NCI-H187 treated with DMSO at 0.1 percent for 48 hours (cell line): ENCODE data around the gene ZMIZ1.
"Not testable (repeated sequence)": the region's sequence is repeated elsewhere in the genome, so short reads cannot be mapped to it uniquely, and the experiment has no call there.

Experiments
- DNase-seq: peaks from one replicate; lab custom pipeline; 2025; lab: John Stamatoyannopoulos, UW

Gene ZMIZ1

DNA sequence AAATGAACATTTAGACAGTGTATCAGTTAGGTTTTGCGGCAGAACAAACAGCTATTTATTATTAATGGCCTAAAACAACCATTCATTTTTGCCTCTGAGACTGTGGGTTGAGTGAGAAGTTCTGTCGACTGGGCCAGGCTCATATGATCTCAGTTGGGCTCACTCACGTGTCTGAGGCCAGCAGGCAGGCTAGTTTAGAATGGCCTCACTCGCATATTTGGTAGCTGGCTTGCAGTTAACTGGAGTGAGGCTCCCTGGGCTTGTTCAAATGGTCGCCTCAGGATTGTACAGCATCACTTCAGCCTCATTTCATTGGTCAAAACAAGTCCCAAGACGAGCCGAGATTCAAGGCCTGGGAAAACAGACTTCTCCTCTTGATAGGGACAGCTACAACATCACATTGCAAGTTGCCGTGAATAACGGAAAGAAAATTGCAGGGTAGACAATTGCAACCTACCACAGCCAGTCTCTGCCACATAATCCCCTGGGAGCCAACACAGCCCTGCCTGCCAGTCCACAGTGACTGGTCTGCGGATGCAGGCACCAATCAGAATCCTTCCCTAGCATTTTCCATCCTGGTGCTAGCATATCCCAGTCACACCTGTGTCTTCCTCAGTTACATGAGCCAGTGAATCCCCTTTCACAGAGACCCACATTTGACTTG is 255.4 kb downstream of the ZMIZ1 start:
- DNase-seq = no peak

DNA sequence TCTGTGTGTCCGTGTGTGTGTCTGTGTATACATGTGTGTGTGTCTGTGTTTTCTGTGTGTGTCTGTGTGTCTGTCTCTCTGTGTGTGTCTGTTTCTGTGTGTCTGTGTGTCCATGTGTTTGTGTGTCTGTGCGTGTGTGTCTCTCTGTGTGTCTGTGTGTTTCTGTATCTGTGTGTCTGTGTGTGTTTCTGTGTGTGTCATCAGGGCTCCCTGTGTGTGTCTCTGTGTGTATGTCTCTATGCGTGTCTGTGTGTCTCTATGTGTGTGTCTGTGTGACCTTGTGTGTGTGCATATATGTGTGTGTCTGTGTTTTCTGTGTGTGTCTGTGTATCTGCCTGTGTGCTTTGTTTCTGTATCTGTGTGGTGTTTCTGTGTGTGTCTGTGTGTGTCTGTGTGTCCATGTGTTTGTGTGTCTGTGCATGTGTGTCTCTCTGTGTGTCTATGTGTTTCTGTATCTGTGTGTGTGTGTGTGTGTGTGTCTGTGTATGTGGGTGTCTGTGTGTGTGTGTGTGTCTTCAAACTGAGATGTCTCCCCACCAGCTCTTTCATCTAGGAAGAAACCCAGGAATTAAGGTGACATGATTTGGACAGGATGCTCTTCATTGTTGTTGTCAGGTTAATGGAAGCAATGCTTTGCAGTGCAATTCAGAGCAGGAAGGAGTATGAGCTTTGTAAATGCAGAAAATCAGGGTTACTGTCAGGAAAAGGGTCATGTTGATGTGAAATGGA is 257.8 kb downstream of the ZMIZ1 start:
- no peak for DNase-seq

- no peak for DNase-seq
These were observed 258.3 kb downstream of the ZMIZ1 start for GRCh38 chr10:79327090-79327457.

GRCh38 chr10:79328147-79328701 is 259.5 kb downstream of the ZMIZ1 start:
- DNase-seq = no peak

DNA sequence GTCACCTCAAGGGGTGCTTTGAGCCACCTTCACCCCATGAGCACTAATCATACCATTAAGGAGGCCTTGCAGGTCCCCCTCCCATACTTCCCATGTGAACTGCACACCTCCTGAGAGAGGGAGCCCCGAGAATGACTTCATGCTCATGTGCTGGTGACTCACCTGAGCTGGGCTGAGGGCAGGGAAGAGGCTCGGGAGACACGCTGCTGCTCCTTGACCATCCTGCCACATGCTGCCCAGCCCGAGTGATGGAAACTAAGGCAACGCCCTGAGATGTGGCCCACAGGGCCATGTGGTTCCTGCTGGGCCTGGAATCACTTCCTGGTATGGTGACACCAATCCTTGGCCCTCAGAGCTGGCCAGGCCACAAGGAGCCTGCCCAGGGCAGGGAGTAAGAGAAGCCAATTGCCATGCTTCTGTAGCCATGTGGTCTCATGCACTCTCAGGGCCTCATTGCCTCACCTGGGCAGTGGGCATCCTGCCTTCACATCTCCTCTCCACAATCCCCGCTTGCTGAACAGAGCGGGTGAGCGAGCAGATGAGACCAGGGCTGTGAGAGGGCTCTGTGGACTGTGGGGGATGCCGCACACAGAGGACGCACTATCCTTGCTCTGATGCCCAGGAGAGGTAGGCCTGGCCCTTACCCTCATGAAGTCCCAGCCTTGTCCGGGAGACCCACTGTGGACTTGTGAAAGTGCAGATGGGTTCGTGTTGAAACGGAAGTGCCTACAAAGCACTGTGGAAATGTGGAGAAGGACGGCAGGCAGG is 260.2 kb downstream of the ZMIZ1 start:
- DNase-seq = no peak

- DNase-seq = no peak
These were observed 260.8 kb downstream of the ZMIZ1 start for GRCh38 chr10:79329529-79329928.

GRCh38 chr10:79331226-79331625 is 262.5 kb downstream of the ZMIZ1 start:
- DNase-seq = no peak

DNA sequence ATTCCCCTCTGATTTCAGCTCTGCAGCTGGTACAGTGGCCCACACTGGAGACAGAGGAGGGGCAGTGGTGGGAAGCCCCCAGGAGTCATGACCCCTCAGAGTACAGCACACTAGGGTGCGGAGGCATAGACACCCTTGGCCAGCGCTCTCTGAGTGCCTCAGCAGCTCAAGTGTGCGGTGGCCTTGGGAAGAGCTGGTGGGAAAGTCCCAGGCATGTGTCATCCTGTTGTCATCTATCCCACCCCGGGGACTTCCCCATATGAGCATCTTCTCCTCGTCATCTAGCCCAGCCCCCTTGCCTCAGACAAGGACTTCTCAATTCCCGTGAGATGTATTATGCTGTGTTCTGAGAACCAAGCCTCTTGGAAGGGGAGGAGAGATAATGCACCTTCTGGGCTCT is 262.9 kb downstream of the ZMIZ1 start:
- no peak for DNase-seq

DNA sequence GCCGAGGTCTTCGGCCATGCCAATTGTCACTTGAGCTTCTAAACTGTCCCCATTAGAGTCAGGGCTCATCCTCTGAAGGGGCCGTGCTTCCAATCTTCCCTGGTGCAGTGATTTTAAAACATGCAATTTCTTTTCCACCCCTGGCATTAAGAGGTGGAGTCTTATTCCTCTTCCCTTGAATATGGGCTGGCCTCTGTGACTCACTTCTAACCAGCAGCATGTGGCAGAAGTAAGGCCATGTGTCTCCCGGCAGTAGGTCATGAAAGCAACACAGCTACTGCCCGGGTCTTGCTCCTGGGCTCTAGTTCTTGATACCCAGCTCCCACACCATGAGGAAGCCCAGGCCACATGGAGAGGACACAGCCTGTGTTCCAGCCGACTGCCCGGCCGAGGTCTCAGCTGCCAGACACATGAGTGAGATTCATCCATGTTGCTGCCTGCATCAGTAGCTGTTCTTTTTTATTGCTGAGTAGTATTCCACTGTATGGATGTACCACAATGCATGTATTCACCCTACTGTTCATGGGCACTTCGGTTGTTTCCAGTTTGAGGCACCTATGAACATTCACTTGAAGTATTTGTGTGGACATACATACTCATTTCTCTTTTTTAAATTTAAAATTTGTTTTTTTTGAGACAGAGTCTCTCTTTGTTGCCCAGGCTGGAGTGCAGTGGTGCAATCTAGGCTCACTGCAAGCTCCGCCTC is 264.0 kb downstream of the ZMIZ1 start:
- DNase-seq = not testable (repeated sequence)

DNA sequence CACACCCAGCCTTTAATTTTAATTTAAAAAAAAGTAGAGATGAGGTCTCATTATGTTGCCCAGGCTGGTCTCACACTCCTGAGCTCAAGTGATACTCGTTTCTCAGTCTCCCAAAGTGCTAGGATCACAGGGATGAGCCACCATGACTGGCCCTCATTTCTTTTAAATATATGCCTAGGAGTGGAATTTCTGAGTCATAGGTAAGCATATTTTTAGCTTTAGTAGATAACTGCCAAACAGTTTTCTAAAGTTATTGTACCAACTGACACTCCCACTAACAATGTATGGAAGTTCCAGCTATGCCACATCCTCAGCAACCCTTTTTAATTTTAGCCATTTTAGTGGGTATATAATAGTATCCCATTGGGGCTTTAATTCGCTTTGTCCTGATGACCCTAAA is 264.7 kb downstream of the ZMIZ1 start:
- DNase-seq = no peak

DNA sequence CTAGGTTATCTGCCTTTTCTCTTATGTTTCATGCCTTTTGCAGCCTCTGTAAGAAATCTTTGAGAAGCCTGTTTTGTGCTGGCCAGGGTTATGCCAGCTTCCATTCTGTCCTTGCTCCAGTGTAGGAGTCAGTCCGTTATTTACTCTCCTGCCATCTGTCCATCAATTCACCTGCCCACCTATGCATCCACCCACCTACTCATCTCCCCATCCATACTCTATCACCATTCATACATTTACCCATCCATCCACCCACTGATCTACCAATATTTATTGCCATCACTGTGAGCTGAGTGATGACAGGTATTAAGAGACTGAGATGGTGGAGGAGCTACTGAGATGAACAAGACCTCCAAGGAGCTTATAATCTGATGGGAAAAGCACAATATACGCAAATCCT is 265.8 kb downstream of the ZMIZ1 start:
- DNase-seq = no peak

DNA sequence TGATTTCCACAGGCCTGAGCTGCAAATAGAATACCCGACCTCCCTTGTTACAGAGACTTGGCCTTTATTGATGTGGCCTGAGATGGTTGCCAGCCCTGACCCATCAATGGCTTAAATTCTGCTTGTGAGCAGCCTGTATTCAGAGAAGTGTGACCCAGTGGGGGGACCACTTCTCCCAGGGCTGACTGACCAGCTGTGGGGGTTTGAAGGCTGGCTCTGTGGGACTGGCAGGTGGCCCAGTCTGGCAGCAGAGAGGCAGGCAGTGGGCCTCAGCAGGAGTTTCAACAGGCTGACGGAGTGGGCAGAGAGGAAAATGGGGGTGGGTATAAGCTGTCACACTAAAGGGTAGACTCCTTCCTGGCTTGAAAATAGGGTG is 266.3 kb downstream of the ZMIZ1 start:
- DNase-seq = no peak

- no peak for DNase-seq
These were observed 266.9 kb downstream of the ZMIZ1 start for GRCh38 chr10:79335470-79336235.

DNA sequence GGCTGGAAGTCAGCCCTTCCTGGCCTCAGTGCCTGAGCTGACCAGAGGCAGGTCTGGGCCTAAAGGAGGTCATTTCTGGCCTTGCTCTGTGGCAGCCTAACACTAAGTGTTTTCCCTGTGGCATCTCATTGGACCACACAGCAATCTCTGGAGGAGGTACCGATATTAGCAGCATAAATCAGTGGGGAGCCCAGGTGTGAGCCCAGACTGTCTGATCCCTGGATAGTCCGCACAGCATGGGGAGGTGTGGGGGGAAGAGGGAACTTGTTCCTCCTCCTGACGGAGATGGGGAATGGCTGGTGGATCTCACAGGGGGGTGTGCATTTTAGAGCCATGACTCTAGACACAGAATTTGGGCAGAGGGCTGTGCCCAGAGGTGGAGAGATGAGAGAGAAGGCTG is 267.5 kb downstream of the ZMIZ1 start:
- no peak for DNase-seq

GRCh38 chr10:79336739-79337138 is 268.0 kb downstream of the ZMIZ1 start:
- DNase-seq = no peak

DNA sequence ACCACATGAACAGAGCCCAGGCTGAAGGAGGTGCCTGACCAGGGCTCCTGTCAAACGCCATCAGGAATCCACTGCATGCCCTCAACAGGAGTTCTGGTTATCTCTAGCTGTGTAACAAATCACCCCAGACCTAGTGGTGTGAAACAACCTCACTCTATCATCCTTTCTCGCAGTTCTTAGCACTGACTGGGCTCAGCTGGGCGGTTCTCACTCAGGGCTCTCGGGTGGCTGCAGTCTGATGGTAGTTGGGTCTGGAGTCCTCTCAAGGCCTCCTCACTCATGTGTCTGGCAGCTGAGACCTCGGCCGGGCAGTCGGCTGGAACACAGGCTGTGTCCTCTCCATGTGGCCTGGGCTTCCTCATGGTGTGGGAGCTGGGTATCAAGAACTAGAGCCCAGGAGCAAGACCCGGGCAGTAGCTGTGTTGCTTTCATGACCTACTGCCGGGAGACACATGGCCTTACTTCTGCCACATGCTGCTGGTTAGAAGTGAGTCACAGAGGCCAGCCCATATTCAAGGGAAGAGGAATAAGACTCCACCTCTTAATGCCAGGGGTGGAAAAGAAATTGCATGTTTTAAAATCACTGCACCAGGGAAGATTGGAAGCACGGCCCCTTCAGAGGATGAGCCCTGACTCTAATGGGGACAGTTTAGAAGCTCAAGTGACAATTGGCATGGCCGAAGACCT is 269.2 kb downstream of the ZMIZ1 start:
- not testable (repeated sequence) for DNase-seq

DNA sequence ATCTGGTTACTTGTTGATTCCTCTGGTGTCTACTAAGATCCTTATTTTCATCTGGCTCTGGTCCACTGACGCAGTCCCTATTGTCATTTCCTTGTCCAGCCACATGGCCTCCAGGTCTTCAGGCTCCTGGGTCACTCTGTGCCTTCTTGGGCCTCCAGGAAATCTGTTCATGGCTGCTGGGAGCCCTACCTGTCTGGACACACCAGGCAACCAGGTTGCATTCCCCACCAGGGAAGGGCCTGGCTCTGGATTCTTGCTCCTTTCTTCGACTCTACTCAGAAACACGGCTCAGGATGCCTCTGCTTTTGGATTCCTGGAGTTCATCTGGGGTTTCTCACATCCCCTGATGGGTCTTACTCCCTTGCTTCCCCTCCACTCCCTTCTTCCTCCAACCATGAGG is 270.5 kb downstream of the ZMIZ1 start:
- no peak for DNase-seq

GRCh38 chr10:79340646-79341244 is 272.0 kb downstream of the ZMIZ1 start:
- DNase-seq = no peak

DNA sequence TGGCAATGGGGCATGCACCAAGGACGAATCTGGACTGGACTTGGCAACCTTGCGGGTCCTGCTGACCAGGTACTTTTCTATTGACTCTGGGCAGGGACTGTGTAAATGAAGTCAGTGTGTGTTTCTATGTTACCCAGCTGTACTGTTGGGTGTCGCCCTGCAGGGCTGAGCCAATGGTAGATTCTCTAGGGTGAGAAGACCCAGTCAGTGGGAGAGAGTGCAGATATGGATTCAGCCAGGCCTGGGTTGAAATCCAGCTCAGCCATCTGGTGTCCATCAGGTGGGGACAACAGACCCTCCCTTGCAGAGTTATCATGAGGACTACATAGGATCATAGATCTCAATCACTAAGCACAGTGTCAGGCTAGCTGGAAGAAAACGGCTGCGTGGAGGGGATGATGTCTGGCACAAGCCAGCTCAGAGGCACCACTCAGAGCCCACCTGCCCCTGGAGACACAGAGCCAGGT is 273.6 kb downstream of the ZMIZ1 start:
- DNase-seq = no peak

GRCh38 chr10:79342811-79343561 is 274.2 kb downstream of the ZMIZ1 start:
- no peak for DNase-seq
